ENCODE data around the gene TTC7B. TPM values are rescaled to one million over a fixed set of nuclear protein-coding genes. Genes with fewer than 3 reads are reported as not detected.

The TTC7B gene
- polyA plus RNA-seq, 1 donor from 2014 or later: 19.9 TPM

- TF ChIP-seq CTCF (IDR thresholded peaks at IDR 0.05; ENCODE audit: poor library complexity, severe bottlenecking) (no peak), EP300 (conservative IDR thresholded peaks at IDR 0.05; ENCODE audit: poor library complexity, severe bottlenecking) (no peak)
Observed at GRCh38 chr14:90641168-90641567, 175.1 kb downstream of the TTC7B start (continued).

- Histone ChIP-seq H3K27me3 (ENCODE audit: insufficient read depth, low read depth, low read length) (no peaks in the 10 kb centered on the region), H3K9ac (ENCODE audit: low read length) (no peak overlapping the region), H4K20me1 (ENCODE audit: insufficient read depth) (no peaks in the 10 kb centered on the region), H3K36me3 (ENCODE audit: insufficient read depth, low read length) (no peaks in the 10 kb centered on the region), H3K9me3 (ENCODE audit: low read length) (no peaks in the 10 kb centered on the region), H2AFZ (ENCODE audit: low read depth, low read length) (no peak overlapping the region), H3K4me2 (ENCODE audit: low read length) (no peak overlapping the region), H3F3A (ENCODE audit: insufficient read depth, low read length, poor library complexity, severe bottlenecking) (no peaks in the 10 kb centered on the region), H3K79me2 (replicated peaks; ENCODE audit: insufficient read depth, low read length) (no peaks in the 10 kb centered on the region), H3K9me2 (ENCODE audit: insufficient read depth, low read length) (no peaks in the 10 kb centered on the region), H3K27ac (ENCODE audit: low read length) (no peak overlapping the region), H3K4me3 (ENCODE audit: low read length) (no peak overlapping the region)
- no peak for TF ChIP-seq REST (IDR thresholded peaks at IDR 0.05; ENCODE audit: borderline replicate concordance)
- no peak for TF ChIP-seq POLR2AphosphoS5 (IDR thresholded peaks at IDR 0.05)
- no peak for TF ChIP-seq TAF1 (IDR thresholded peaks at IDR 0.05; ENCODE audit: low read depth)
Observed at GRCh38 chr14:90639641-90640040, 176.6 kb downstream of the TTC7B start.

- no peaks in the 10 kb centered on the region for H3K79me2 ChIP-seq (replicated peaks; ENCODE audit: insufficient read depth, low read length)
- no peaks in the 10 kb centered on the region for H3K9me3 ChIP-seq (ENCODE audit: low read length)
- H3K4me2 ChIP-seq (ENCODE audit: low read length): no peak overlapping the region
- no peaks in the 10 kb centered on the region for H3F3A ChIP-seq (ENCODE audit: insufficient read depth, low read length, poor library complexity, severe bottlenecking)
- H4K20me1 ChIP-seq (ENCODE audit: insufficient read depth): no peaks in the 10 kb centered on the region
- no peaks in the 10 kb centered on the region for H3K36me3 ChIP-seq (ENCODE audit: insufficient read depth, low read length)
- H3K27ac ChIP-seq (ENCODE audit: low read length): no peak overlapping the region
- H3K27me3 ChIP-seq (ENCODE audit: insufficient read depth, low read depth, low read length): no peaks in the 10 kb centered on the region
- TF ChIP-seq SMC3 (conservative IDR thresholded peaks at IDR 0.05; ENCODE audit: poor library complexity) (no peak), RAD21 (conservative IDR thresholded peaks at IDR 0.05) (no peak), POLR2AphosphoS5 (IDR thresholded peaks at IDR 0.05) (no peak), EP300 (conservative IDR thresholded peaks at IDR 0.05; ENCODE audit: poor library complexity, severe bottlenecking) (no peak), REST (IDR thresholded peaks at IDR 0.05; ENCODE audit: borderline replicate concordance) (no peak)
- no peak overlapping the region for H3K4me3 ChIP-seq (ENCODE audit: low read length)
- no peaks in the 10 kb centered on the region for H3K9me2 ChIP-seq (ENCODE audit: insufficient read depth, low read length)
- H2AFZ ChIP-seq (ENCODE audit: low read depth, low read length): no peak overlapping the region
- H3K9ac ChIP-seq (ENCODE audit: low read length): no peak overlapping the region
Observed at GRCh38 chr14:90632871-90633270, 183.4 kb downstream of the TTC7B start.
